Measurements from ENCODE around the gene ATRN.

Gene ATRN

GRCh38 chr20:3658019-3658715, 187.3 kb downstream of the ATRN start:
- no peak for DNase-seq (ENCODE audit: low spot score)

- DNase-seq (ENCODE audit: low spot score): peak; percentile 53
Measured at GRCh38 chr20:3658716-3659491, 188.1 kb downstream of the ATRN start.

- DNase-seq (ENCODE audit: low spot score): no peak
Measured at GRCh38 chr20:3659492-3660261, 188.9 kb downstream of the ATRN start.

- no peak for DNase-seq (ENCODE audit: low spot score)
Measured at GRCh38 chr20:3660262-3661059, 189.6 kb downstream of the ATRN start.

GRCh38 chr20:3661060-3661813, 190.4 kb downstream of the ATRN start:
- no peak for DNase-seq (ENCODE audit: low spot score)

- DNase-seq (ENCODE audit: low spot score): no peak
Measured at GRCh38 chr20:3661814-3662665, 191.2 kb downstream of the ATRN start.

GRCh38 chr20:3663031-3663701, 192.3 kb downstream of the ATRN start, which contains the start of gene GFRA4:
TSS of gene GFRA4 (minus strand) at chr20:3663399. CDS start at chr20:3663399, 0 bp downstream.
- DNase-seq (ENCODE audit: low spot score): no peak

GRCh38 chr20:3663858-3664257, 193.0 kb downstream of the ATRN start:
- DNase-seq (ENCODE audit: low spot score): no peak

GRCh38 chr20:3667434-3668037, 196.7 kb downstream of the ATRN start:
- no peak for DNase-seq (ENCODE audit: low spot score)

GRCh38 chr20:3669710-3670367, 199.0 kb downstream of the ATRN start:
- DNase-seq (ENCODE audit: low spot score): no peak

- DNase-seq (ENCODE audit: low spot score): no peak
Measured at GRCh38 chr20:3670511-3670910, 199.7 kb downstream of the ATRN start.

- DNase-seq (ENCODE audit: low spot score): no peak
Measured at GRCh38 chr20:3670945-3671344, 200.1 kb downstream of the ATRN start.

GRCh38 chr20:3671986-3672546, 201.2 kb downstream of the ATRN start:
- no peak for DNase-seq (ENCODE audit: low spot score)

- DNase-seq (ENCODE audit: low spot score): no peak
Measured at GRCh38 chr20:3672547-3673171, 201.8 kb downstream of the ATRN start.

- no peak for DNase-seq (ENCODE audit: low spot score)
Measured at GRCh38 chr20:3673221-3674070, 202.6 kb downstream of the ATRN start.

GRCh38 chr20:3674447-3674846, 203.6 kb downstream of the ATRN start:
- no peak for DNase-seq (ENCODE audit: low spot score)
